Heart left ventricle (tissue), 13 donors: ENCODE data around the gene CITED2.

Source experiments
- CTCF ChIP-seq, 12 donors: fragments of 200-600 bp; sonication (generic) in 4 of 12; IDR thresholded peaks; one replicate each; pipeline versions ENCODE4 v1.5.0 to v1.8.0; 2018 to 2022; ENCODE audit warnings: antibody characterized with exemption in 12 of 12, mild to moderate bottlenecking in 5 of 12
- POLR2A ChIP-seq, 2 donors: fragments of 450-650 bp; IDR thresholded peaks; one replicate each; pipeline ENCODE4 v1.6.1; 2017; ENCODE audit warnings: antibody characterized with exemption in 2 of 2, mild to moderate bottlenecking in 2 of 2, moderate library complexity in 2 of 2
- donor health status: ischemic (EF 13 %, LVEDD 7.1; RV severe dilation, severe dysfunction).
- donor health status: DM: no; HTN: yes; CAD: no.
- donor health status: DM: no; HTN: no; CAD: no.
- donor health status: ischemic (EF 25% LVEDD 6.9; RV normal size, moderate dysfunction).
- donor health status: ischemic (EF 25% LVEDD 5.7; RV mildly dilated, moderate dysfunction).
- donor health status: ischemic (EF 35%, LVEDD 5.7; RV mildly dilated, moderate dysfunction).
- donor health status: nonischemic (EF 11% LVEDD 7.7; RV severe dilation, severe dysfunction).
- donor health status: DM: yes; HTN: yes; CAD: no.
- donor health status: PGD.
- donor health status: ischemic (EF 29% LVEDD 5.4; RV normal size, mild dysfunction).
- donor health status: nonischemic (EF 23%, LVEDD 6.1; RV moderate dilation, normal function).

- no peak for TF ChIP-seq CTCF (IDR thresholded peaks at IDR 0.05)
- no peak for TF ChIP-seq POLR2A (IDR thresholded peaks at IDR 0.05)
These were observed 19.3 kb downstream of the CITED2 start for GRCh38 chr6:139355172-139355571.
